ENCODE results near the gene TNFRSF18.

DNA sequence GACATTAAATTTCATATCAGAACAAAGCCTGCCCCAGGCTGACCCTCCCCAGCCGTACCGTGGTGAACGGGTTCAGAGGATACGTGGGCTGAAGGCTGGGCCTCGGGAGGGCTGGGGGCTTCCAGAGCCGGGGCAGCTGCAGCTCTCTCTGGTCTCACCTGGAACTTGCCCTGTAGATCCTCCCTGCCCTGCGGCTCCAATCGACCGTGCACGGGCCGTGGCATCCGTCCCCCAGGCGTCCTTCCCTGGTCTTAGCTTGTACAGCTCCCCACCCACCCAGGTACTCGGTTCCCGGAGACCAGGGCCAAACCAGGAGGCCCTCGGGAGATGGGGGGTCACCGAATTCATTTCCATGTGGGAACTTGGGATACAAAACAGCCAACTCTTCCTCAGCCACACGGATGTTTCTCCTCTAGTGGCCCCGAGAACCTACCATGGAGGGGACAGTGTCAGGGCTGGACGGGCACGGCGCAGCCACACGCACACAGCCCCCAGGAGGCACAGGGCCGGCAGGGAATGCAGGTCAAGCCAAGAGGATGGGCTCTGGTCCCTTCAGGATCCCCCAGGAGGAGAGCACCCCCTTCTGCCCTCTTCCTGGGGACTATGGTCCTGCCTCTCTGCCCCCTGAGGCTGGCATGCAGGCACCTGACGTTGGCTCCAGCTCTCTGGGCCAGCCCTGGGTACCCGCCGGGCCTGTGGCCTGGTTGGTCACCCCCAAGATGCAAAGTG, 28.8 kb upstream of the TNFRSF18 start:
- TF ChIP-seq, protein P1, sequence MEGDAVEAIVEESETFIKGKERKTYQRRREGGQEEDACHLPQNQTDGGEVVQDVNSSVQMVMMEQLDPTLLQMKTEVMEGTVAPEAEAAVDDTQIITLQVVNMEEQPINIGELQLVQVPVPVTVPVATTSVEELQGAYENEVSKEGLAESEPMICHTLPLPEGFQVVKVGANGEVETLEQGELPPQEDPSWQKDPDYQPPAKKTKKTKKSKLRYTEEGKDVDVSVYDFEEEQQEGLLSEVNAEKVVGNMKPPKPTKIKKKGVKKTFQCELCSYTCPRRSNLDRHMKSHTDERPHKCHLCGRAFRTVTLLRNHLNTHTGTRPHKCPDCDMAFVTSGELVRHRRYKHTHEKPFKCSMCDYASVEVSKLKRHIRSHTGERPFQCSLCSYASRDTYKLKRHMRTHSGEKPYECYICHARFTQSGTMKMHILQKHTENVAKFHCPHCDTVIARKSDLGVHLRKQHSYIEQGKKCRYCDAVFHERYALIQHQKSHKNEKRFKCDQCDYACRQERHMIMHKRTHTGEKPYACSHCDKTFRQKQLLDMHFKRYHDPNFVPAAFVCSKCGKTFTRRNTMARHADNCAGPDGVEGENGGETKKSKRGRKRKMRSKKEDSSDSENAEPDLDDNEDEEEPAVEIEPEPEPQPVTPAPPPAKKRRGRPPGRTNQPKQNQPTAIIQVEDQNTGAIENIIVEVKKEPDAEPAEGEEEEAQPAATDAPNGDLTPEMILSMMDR (IDR thresholded peaks at IDR 0.05) = no peak
- TF ChIP-seq POLR2A (IDR thresholded peaks at IDR 0.05) = no peak

All from testis (tissue), 2 donors.